Neural cell (in vitro differentiated cells): Measurements from ENCODE around the gene COPZ1. TPM values are rescaled to one million over a fixed set of nuclear protein-coding genes. Genes with fewer than 3 reads are reported as not detected.

Experiments
- H2AFZ ChIP-seq: fragments of 200-600, 300-800 bp; sonication (generic), shearing (Covaris generic); 2 replicates; pipeline ENCODE4 v1.6.0; 2014; ENCODE audit warnings: low read depth, mild to moderate bottlenecking, antibody characterized with exemption, low read length, moderate library complexity
- H3F3A ChIP-seq: fragments of 200-600 bp; shearing (Covaris generic); 2 replicates; pipeline ENCODE4 v1.6.1; 2016; ENCODE audit warnings: mild to moderate bottlenecking, moderate library complexity, mixed read lengths, antibody characterized with exemption, low read length; ENCODE audit not compliant: insufficient read depth, poor library complexity, severe bottlenecking
- H3K27ac ChIP-seq: fragments of 200-600, 300-800 bp; sonication (generic), shearing (Covaris generic); 2 replicates; pipeline ENCODE4 v1.5.1; 2014; ENCODE audit warnings: mild to moderate bottlenecking, low read length, moderate library complexity
- H3K27me3 ChIP-seq: fragments of 300-800, 200-600 bp; sonication (generic), shearing (Covaris generic); 2 replicates; pipeline ENCODE4 v1.6.0; 2014; ENCODE audit warnings: mild to moderate bottlenecking, low read depth, low read length, moderate library complexity; ENCODE audit not compliant: insufficient read depth
- H3K36me3 ChIP-seq: fragments of 300-800, 200-600 bp; sonication (generic), shearing (Covaris generic); 2 replicates; pipeline ENCODE4 v1.5.1; 2014; ENCODE audit warnings: mild to moderate bottlenecking, antibody characterized with exemption, low read length, moderate library complexity; ENCODE audit not compliant: insufficient read depth
- H3K4me2 ChIP-seq: fragments of 300-800, 200-600 bp; sonication (generic), shearing (Covaris generic); 2 replicates; pipeline ENCODE4 v1.6.0; 2014; ENCODE audit warnings: mild to moderate bottlenecking, low read length
- H3K4me3 ChIP-seq: fragments of 300-800, 200-600 bp; sonication (generic), shearing (Covaris generic); 2 replicates; pipeline ENCODE4 v1.5.1; 2014; ENCODE audit warnings: mild to moderate bottlenecking, low read length, moderate library complexity
- H3K79me2 ChIP-seq: fragments of 200-600 bp; shearing (Covaris generic); replicated peaks from 2 replicates; pipeline ENCODE4 v1.6.0; 2014; ENCODE audit warnings: mild to moderate bottlenecking, low read length, moderate library complexity; ENCODE audit not compliant: insufficient read depth
- H3K9ac ChIP-seq: fragments of 300-800, 200-600 bp; sonication (generic), shearing (Covaris generic); 2 replicates; pipeline ENCODE4 v1.6.1; 2016; ENCODE audit warnings: mild to moderate bottlenecking, low read length, mixed read lengths
- H3K9me2 ChIP-seq: fragments of 200-600 bp; shearing (Covaris generic); 2 replicates; pipeline ENCODE4 v1.6.1; 2016; ENCODE audit warnings: mild to moderate bottlenecking, low read length, mixed read lengths; ENCODE audit not compliant: insufficient read depth
- H3K9me3 ChIP-seq: fragments of 200-600, 300-800 bp; sonication (generic), shearing (Covaris generic); 2 replicates; pipeline ENCODE4 v1.6.1; 2016; ENCODE audit warnings: mild to moderate bottlenecking, mixed run types, low read length, moderate library complexity, mixed read lengths
- H4K20me1 ChIP-seq: fragments of 200-600 bp; shearing (Covaris generic); 2 replicates; pipeline ENCODE4 v1.6.1; 2016; ENCODE audit warnings: mild to moderate bottlenecking, mixed run types; ENCODE audit not compliant: insufficient read depth
- EP300 ChIP-seq: fragments of 450-650 bp; conservative IDR thresholded peaks from 2 replicates; pipeline ENCODE4 v1.6.1; 2014; ENCODE audit warnings: antibody characterized with exemption, mild to moderate bottlenecking, moderate library complexity; ENCODE audit not compliant: poor library complexity, severe bottlenecking
- MXI1 ChIP-seq: fragments of 450-650 bp; conservative IDR thresholded peaks from 2 replicates; pipeline ENCODE4 v1.6.1; 2014; ENCODE audit warnings: antibody characterized with exemption, mild to moderate bottlenecking; ENCODE audit not compliant: poor library complexity, severe bottlenecking
- POLR2AphosphoS5 ChIP-seq: IDR thresholded peaks from 2 replicates; pipeline ENCODE4 v1.6.1; 2012
- RAD21 ChIP-seq: fragments of 450-650 bp; conservative IDR thresholded peaks from 2 replicates; pipeline ENCODE4 v1.6.1; 2014; ENCODE audit warnings: antibody characterized with exemption, mild to moderate bottlenecking, moderate library complexity
- SMC3 ChIP-seq: fragments of 450-650 bp; conservative IDR thresholded peaks from 2 replicates; pipeline ENCODE4 v1.6.1; 2014; ENCODE audit warnings: antibody characterized with exemption, mild to moderate bottlenecking, moderate library complexity; ENCODE audit not compliant: poor library complexity
- polyA plus RNA-seq: library from polyadenylated mRNA; depleted of rRNA; stranded (reverse); fragments of >200 nt; gene quantifications from 2 replicates; pipeline ENCODE4 v1.2.3, GENCODE V29; 2014
- TF ChIP-seq, protein P1 (sequence below): IDR thresholded peaks from 2 replicates; pipeline ENCODE4 v1.6.1; 2012; ENCODE audit warnings: borderline replicate concordance
- TF ChIP-seq, protein P2 (sequence below): fragments of 450-650 bp; IDR thresholded peaks from 2 replicates; pipeline ENCODE4 v1.5.1; 2014; ENCODE audit warnings: antibody characterized with exemption, mild to moderate bottlenecking, moderate library complexity; ENCODE audit not compliant: poor library complexity, severe bottlenecking

The COPZ1 gene
- polyA plus RNA-seq, 1 donor from 2014 or later = 192 TPM

DNA sequence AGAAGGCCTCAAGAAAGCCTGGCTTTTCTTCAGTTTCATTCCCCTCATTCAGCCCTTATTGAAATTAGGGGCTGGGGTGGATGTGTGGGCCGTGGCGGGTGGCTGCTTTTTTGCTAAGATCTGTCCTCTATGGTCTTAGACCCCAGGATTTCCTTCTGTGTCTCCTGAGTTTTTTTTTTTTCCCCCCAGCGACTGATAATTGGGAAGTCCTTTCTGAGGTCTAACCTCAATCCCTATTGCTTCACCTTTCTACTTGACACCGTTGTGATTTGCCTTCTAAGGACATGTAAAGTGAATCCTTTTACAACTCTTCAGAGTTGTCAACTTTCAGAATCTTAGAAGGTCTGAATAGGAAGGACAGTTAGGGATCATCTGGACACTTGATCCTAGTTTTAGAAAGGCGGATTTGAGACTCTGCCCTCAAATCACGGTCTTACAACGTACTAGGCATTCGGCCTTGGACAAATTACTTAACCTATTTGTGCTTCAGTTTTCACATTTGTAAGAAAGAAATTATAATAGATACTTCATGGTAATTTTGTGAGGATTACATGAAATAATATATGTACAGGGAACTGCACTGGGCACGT, 34.9 kb downstream of the COPZ1 start:
- peaks cover 4% of the 10 kb centered on the region for H3F3A ChIP-seq
- H3K4me2 ChIP-seq = peak overlapping the region; percentile 94
- no peaks in the 10 kb centered on the region for H4K20me1 ChIP-seq
- peaks cover 17% of the 10 kb centered on the region for H3K79me2 ChIP-seq
- peak overlapping the region; percentile 92 for H3K9ac ChIP-seq
- H3K36me3 ChIP-seq = no peaks in the 10 kb centered on the region
- TF ChIP-seq, protein P1, sequence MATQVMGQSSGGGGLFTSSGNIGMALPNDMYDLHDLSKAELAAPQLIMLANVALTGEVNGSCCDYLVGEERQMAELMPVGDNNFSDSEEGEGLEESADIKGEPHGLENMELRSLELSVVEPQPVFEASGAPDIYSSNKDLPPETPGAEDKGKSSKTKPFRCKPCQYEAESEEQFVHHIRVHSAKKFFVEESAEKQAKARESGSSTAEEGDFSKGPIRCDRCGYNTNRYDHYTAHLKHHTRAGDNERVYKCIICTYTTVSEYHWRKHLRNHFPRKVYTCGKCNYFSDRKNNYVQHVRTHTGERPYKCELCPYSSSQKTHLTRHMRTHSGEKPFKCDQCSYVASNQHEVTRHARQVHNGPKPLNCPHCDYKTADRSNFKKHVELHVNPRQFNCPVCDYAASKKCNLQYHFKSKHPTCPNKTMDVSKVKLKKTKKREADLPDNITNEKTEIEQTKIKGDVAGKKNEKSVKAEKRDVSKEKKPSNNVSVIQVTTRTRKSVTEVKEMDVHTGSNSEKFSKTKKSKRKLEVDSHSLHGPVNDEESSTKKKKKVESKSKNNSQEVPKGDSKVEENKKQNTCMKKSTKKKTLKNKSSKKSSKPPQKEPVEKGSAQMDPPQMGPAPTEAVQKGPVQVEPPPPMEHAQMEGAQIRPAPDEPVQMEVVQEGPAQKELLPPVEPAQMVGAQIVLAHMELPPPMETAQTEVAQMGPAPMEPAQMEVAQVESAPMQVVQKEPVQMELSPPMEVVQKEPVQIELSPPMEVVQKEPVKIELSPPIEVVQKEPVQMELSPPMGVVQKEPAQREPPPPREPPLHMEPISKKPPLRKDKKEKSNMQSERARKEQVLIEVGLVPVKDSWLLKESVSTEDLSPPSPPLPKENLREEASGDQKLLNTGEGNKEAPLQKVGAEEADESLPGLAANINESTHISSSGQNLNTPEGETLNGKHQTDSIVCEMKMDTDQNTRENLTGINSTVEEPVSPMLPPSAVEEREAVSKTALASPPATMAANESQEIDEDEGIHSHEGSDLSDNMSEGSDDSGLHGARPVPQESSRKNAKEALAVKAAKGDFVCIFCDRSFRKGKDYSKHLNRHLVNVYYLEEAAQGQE = no peak
- TF ChIP-seq RAD21 = no peak
- peak; percentile 13 for TF ChIP-seq MXI1
- no peak for TF ChIP-seq POLR2AphosphoS5
- no peak for TF ChIP-seq EP300
- peak overlapping the region; percentile 99 for H3K27ac ChIP-seq
- peak overlapping the region; percentile 53 for H2AFZ ChIP-seq
- no peaks in the 10 kb centered on the region for H3K9me3 ChIP-seq
- H3K27me3 ChIP-seq = no peaks in the 10 kb centered on the region
- H3K4me3 ChIP-seq = peak overlapping the region; percentile 68
- H3K9me2 ChIP-seq = no peaks in the 10 kb centered on the region

DNA sequence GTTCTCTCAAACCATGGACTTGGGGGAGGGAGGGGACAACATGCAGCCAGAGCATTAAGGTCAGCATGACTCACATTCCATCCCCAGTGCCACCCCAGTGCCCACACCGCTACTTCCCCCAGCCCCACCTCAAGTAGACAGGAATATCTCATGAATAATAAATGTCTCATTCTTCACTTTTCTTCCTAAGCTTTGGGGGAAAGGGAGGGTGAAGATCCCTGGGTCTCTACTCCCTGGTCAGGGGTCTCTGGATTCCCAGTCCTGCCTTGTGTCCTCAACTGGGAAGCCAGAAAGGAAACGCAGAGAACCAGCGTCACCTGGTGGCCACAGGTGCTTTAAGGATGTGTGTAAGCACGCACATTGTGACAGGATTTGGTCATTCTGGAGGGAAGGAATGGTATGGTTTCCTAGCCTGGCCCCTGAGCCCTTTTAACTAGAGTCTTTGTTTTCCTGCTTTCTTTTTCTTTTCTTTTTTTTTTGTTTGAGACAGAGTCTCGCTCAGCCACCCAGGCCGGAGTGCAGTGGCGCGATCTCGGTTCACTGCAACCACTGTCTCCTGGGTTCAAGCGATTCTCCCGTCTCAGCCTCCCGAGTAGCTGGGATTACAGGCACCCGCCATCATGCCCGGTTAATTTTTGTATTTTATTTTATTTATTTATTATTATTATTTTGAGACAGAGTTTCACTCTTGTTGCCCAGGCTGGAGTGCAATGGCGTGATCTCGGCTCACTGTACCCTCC, 36.0 kb downstream of the COPZ1 start:
- H3K79me2 ChIP-seq = peaks cover 17% of the 10 kb centered on the region
- peaks cover 4% of the 10 kb centered on the region for H3F3A ChIP-seq
- H3K4me2 ChIP-seq = no peak overlapping the region
- no peaks in the 10 kb centered on the region for H3K27me3 ChIP-seq
- peak; percentile 98 for TF ChIP-seq SMC3
- TF ChIP-seq, protein P2, sequence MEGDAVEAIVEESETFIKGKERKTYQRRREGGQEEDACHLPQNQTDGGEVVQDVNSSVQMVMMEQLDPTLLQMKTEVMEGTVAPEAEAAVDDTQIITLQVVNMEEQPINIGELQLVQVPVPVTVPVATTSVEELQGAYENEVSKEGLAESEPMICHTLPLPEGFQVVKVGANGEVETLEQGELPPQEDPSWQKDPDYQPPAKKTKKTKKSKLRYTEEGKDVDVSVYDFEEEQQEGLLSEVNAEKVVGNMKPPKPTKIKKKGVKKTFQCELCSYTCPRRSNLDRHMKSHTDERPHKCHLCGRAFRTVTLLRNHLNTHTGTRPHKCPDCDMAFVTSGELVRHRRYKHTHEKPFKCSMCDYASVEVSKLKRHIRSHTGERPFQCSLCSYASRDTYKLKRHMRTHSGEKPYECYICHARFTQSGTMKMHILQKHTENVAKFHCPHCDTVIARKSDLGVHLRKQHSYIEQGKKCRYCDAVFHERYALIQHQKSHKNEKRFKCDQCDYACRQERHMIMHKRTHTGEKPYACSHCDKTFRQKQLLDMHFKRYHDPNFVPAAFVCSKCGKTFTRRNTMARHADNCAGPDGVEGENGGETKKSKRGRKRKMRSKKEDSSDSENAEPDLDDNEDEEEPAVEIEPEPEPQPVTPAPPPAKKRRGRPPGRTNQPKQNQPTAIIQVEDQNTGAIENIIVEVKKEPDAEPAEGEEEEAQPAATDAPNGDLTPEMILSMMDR = peak; percentile 96
- peak; percentile 98 for TF ChIP-seq RAD21
- TF ChIP-seq MXI1 = no peak
- TF ChIP-seq, protein P1 = peak; percentile 48
- H4K20me1 ChIP-seq = no peaks in the 10 kb centered on the region
- H3K9me3 ChIP-seq = no peaks in the 10 kb centered on the region
- H3K9me2 ChIP-seq = no peaks in the 10 kb centered on the region
- no peak overlapping the region for H3K4me3 ChIP-seq
- peak overlapping the region; percentile 92 for H3K9ac ChIP-seq
- peak overlapping the region; percentile 99 for H3K27ac ChIP-seq
- H3K36me3 ChIP-seq = no peaks in the 10 kb centered on the region
- no peak overlapping the region for H2AFZ ChIP-seq
